Mesenchymal stem cell (in vitro differentiated cells and primary cell): ENCODE measurements around the gene CLASP1. TPM values are rescaled to one million over a fixed set of nuclear protein-coding genes. Genes with fewer than 3 reads are reported as not detected.

Experiments
- DNase-seq: peaks from one replicate; pipeline ENCODE4 v3.0.0-alpha.2; 2013
- H2AFZ ChIP-seq: one replicate; pipeline ENCODE4 v1.6.1; 2013; ENCODE audit warnings: low read depth, mild to moderate bottlenecking, control low read depth, inconsistent platforms, low read length, moderate library complexity
- H2AK5ac ChIP-seq: 2 replicates; pipeline ENCODE4 v1.6.1; 2013; ENCODE audit warnings: low read length, moderate library complexity, mild to moderate bottlenecking, inconsistent platforms; ENCODE audit not compliant: severe bottlenecking
- H2BK120ac ChIP-seq: one replicate; pipeline ENCODE4 v1.6.1; 2013; ENCODE audit warnings: low read depth, mild to moderate bottlenecking, inconsistent platforms, low read length, moderate library complexity
- H2BK12ac ChIP-seq, 2 experiments: one replicate each; pipeline ENCODE4 v1.6.1; 2013; ENCODE audit warnings: inconsistent platforms in 2 of 2, low read length in 2 of 2, mild to moderate bottlenecking in 2 of 2, moderate library complexity in 2 of 2, control low read depth in 1 of 2
- H2BK15ac ChIP-seq: one replicate; pipeline ENCODE4 v1.6.1; 2013; ENCODE audit warnings: mild to moderate bottlenecking, low read depth, inconsistent platforms; ENCODE audit not compliant: poor library complexity, severe bottlenecking
- H2BK5ac ChIP-seq: 2 replicates; pipeline ENCODE4 v1.6.1; 2013; ENCODE audit warnings: low read depth, mild to moderate bottlenecking, low read length, control low read depth, inconsistent platforms; ENCODE audit not compliant: poor library complexity, severe bottlenecking
- H3K14ac ChIP-seq, 2 experiments: one replicate each; pipeline ENCODE4 v1.6.1; 2013; ENCODE audit warnings: inconsistent platforms in 2 of 2, low read length in 2 of 2, control low read depth in 1 of 2, mild to moderate bottlenecking in 1 of 2, moderate library complexity in 1 of 2
- H3K18ac ChIP-seq, 2 experiments: one replicate each; pipeline ENCODE4 v1.6.1; 2013; ENCODE audit warnings: inconsistent platforms in 2 of 2, low read length in 2 of 2, control low read depth in 1 of 2, low read depth in 1 of 2, mild to moderate bottlenecking in 1 of 2
- H3K23ac ChIP-seq, 2 experiments: one replicate each; pipeline ENCODE4 v1.6.1; 2013; ENCODE audit warnings: inconsistent platforms in 2 of 2, low read length in 2 of 2, mild to moderate bottlenecking in 2 of 2, moderate library complexity in 2 of 2, control low read depth in 1 of 2
- H3K27ac ChIP-seq: 2 replicates; pipeline ENCODE4 v1.5.1; 2013; ENCODE audit warnings: mild to moderate bottlenecking, moderate library complexity, low read length, control low read depth, inconsistent platforms; ENCODE audit not compliant: poor library complexity, severe bottlenecking
- H3K27me3 ChIP-seq, 2 experiments: 2 replicates each; pipeline versions ENCODE4 v1.6.1 to v1.7.0; 2013; ENCODE audit warnings: low read length in 2 of 2, mild to moderate bottlenecking in 2 of 2, moderate library complexity in 2 of 2, control low read depth in 1 of 2, inconsistent platforms in 1 of 2; ENCODE audit not compliant: control insufficient read depth in 1 of 2, insufficient read depth in 1 of 2
- H3K36me3 ChIP-seq, 2 experiments: 2 replicates each; pipeline versions ENCODE4 v1.6.1 to v1.7.0; 2013; ENCODE audit warnings: low read length in 2 of 2, control low read depth in 1 of 2, inconsistent platforms in 1 of 2, low read depth in 1 of 2, mild to moderate bottlenecking in 1 of 2; ENCODE audit not compliant: insufficient read depth in 2 of 2, control insufficient read depth in 1 of 2
- H3K4ac ChIP-seq, 2 experiments: one replicate each; pipeline ENCODE4 v1.6.1; 2013; ENCODE audit warnings: inconsistent platforms in 2 of 2, low read length in 2 of 2, mild to moderate bottlenecking in 2 of 2, moderate library complexity in 2 of 2, control low read depth in 1 of 2, low read depth in 1 of 2
- H3K4me1 ChIP-seq: 2 replicates; pipeline ENCODE4 v1.6.1; 2013; ENCODE audit warnings: low read depth, low read length, control low read depth; ENCODE audit not compliant: control insufficient read depth, insufficient read depth
- H3K4me2 ChIP-seq: 2 replicates; pipeline ENCODE4 v1.6.1; 2013; ENCODE audit warnings: low read length, mild to moderate bottlenecking, inconsistent platforms; ENCODE audit not compliant: poor library complexity, severe bottlenecking
- H3K4me3 ChIP-seq, 2 experiments: 2 replicates each; pipeline versions ENCODE4 v1.5.1 to v1.7.0; 2013; ENCODE audit warnings: low read length in 2 of 2, mild to moderate bottlenecking in 2 of 2, control low read depth in 1 of 2, low read depth in 1 of 2; ENCODE audit not compliant: insufficient read depth in 1 of 2
- H3K79me1 ChIP-seq: replicated peaks from 2 replicates; pipeline ENCODE4 v1.6.1; 2013; ENCODE audit warnings: mild to moderate bottlenecking, control low read depth, low read length, inconsistent platforms; ENCODE audit not compliant: poor library complexity, severe bottlenecking
- H3K9ac ChIP-seq: 2 replicates; pipeline ENCODE4 v1.7.0; 2013; ENCODE audit warnings: mild to moderate bottlenecking, low read length, moderate library complexity
- H3K9me3 ChIP-seq: 2 replicates; pipeline ENCODE4 v1.7.0; 2013; ENCODE audit warnings: mild to moderate bottlenecking, low read length; ENCODE audit not compliant: control insufficient read depth
- H4K8ac ChIP-seq: one replicate; pipeline ENCODE4 v1.6.1; 2013; ENCODE audit warnings: inconsistent platforms, mild to moderate bottlenecking, low read length, moderate library complexity
- H4K91ac ChIP-seq: one replicate; pipeline ENCODE4 v1.6.1; 2013; ENCODE audit warnings: mild to moderate bottlenecking, low read length, inconsistent platforms
- WGBS: methylation state at CpG from one replicate; pipeline ENCODE4 v1.1.7; 2013; ENCODE audit warnings: mixed read lengths; 5-methylcytosine and 5-hydroxymethylcytosine counted together
- polyA plus RNA-seq, 2 experiments: library from polyadenylated mRNA; stranded (reverse); fragments of 200-250 nt; gene quantifications; one replicate each; pipeline ENCODE4 v1.2.3, GENCODE V29; 2013

CLASP1 gene
- polyA plus RNA-seq (2013, experiment 1 of 2) = 15.0 TPM
- 14.1 TPM for polyA plus RNA-seq (2013, experiment 2 of 2)

DNA sequence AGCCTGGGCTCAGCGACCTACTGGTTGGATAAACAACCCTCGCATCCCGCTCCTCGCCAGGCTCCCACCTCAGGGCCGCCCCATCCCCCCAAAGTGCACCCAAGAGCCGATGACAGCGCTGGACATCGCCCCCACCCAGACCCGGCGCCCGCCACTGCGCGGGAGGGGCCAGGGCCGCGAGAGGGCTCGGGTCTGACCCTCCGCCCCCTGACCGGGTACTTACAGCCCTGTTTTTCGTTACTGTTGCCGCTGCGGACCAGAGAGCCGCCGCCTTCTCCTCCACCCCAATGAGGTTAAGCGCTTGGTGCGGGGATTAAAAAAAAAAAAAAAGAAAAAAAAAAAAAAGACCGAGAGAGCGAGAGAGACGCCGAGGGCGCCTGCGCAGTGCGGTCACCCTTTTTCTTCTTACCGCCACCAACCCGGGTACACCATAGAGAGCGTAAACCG lies at the start of gene CLASP1:
Gene CLASP1 (minus strand): TSS at position 314 of the 447 bp plus-strand sequence. CDS start 43,567 bp downstream, outside the sequence.
- H3K9me3 ChIP-seq = no peaks in the 10 kb centered on the region
- peak within 1 kb of the TSS; percentile 78 for H2BK120ac ChIP-seq
- peak within 1 kb of the TSS; percentile 38 to 92 for H3K14ac ChIP-seq
- peak within 1 kb of the TSS in 1 of 2 experiments; percentile 75 for H3K23ac ChIP-seq
- peaks cover 11% of the 10 kb centered on the region for H3K79me1 ChIP-seq
- H2BK12ac ChIP-seq = peak within 1 kb of the TSS in 1 of 2 experiments; percentile 15
- peak within 1 kb of the TSS; percentile 97 for H3K27ac ChIP-seq
- peak within 1 kb of the TSS; percentile 95 for H2BK15ac ChIP-seq
- H4K8ac ChIP-seq = peak within 1 kb of the TSS; percentile 95
- H3K9ac ChIP-seq = peak within 1 kb of the TSS; percentile 100
- peak within 1 kb of the TSS; percentile 92 to 97 for H3K18ac ChIP-seq
- DNase-seq = no peak
- no peaks in the 10 kb centered on the region for H3K27me3 ChIP-seq
- peak within 1 kb of the TSS; percentile 89 to 98 for H3K4me3 ChIP-seq
- H2AFZ ChIP-seq = peak within 1 kb of the TSS; percentile 68
- H3K36me3 ChIP-seq = peaks cover 0 to 3% of the 10 kb centered on the region in 2 experiments
- H3K4me1 ChIP-seq = peaks cover 3% of the 10 kb centered on the region
- H4K91ac ChIP-seq = peak within 1 kb of the TSS; percentile 78
- H3K4ac ChIP-seq = peak within 1 kb of the TSS; percentile 65 to 82
- H2BK5ac ChIP-seq = peak within 1 kb of the TSS; percentile 93
- under 1% methylated on average over 24 of the region's 36 CpGs for WGBS
- peak within 1 kb of the TSS; percentile 88 for H3K4me2 ChIP-seq
- H2AK5ac ChIP-seq = no peak within 1 kb of the TSS

DNA sequence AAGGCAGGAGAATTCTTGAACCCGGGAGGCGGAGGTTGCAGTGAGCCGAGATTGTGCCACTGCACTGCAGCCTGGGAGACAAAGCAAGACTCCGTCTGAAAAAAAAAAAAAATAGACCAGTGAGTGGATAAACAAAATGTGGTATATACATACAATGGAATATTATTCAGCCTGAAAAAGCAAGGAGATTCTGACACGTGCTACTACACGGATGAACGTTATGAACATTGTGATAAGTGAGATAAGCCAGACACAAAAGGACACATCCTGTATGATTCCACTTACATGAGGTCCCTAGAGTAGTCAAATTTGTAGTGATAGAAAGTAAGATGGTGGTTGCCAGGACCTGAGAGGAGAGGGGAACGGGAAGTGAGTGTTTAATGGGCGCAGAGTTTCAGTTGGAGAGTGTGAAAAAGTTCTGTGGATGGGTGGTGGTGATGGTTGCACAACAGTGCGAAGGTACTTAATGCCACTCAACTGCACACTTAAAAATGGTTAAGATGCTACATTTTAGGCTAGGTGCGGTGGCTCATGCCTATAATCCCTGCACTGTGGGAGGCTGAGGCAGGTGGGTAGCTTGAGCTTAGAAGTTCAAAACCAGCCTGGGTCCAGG lies 49.2 kb upstream of the CLASP1 start:
- Histone ChIP-seq H3K18ac (no peak overlapping the region), H2BK12ac (no peak overlapping the region), H3K27ac (no peak overlapping the region), H3K4me3 (no peak overlapping the region), H2AFZ (no peak overlapping the region), H3K36me3 (no peaks in the 10 kb centered on the region), H2BK15ac (no peak overlapping the region), H4K91ac (no peak overlapping the region), H2BK120ac (no peak overlapping the region), H3K9me3 (no peaks in the 10 kb centered on the region), H3K27me3 (no peaks in the 10 kb centered on the region), H4K8ac (no peak overlapping the region), H2AK5ac (no peak overlapping the region), H3K79me1 (no peaks in the 10 kb centered on the region), H3K4me2 (no peak overlapping the region), H3K9ac (no peak overlapping the region), H3K23ac (no peak overlapping the region), H3K14ac (no peak overlapping the region), H3K4me1 (peaks cover 17% of the 10 kb centered on the region), H2BK5ac (no peak overlapping the region), H3K4ac (no peak overlapping the region)
- 97% methylated on average over 11 of the region's 11 CpGs for WGBS
- no peak for DNase-seq

DNA sequence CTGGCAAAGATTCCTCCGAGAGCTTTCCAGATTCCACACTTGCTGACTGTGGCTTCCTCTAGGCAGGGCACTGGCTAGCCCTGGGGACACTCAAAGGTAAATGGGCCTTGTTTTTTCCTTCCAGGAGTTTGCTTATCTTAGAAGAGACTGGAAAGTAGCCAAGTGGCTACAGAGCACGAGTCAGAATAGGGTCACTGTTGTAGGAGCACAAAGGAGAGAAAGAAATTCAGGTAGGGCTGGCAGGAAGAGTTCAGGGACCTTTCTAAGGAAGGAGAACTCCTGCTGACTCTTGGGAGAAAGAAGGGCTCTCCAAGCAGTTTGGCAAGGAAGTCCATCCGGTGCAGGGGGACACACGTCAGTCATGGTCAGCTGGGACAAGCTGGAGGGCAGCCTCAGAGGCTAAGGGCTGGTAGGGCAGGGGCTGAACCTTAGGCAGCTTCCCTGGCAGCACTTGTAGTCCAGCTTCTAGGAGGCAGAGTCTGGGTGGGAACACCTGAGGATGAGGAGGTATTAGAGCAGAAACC lies 47.9 kb upstream of the CLASP1 start:
- H3K27me3 ChIP-seq = no peaks in the 10 kb centered on the region
- H3K14ac ChIP-seq = no peak overlapping the region
- H3K36me3 ChIP-seq = no peaks in the 10 kb centered on the region
- 74% methylated on average over 4 of the region's 4 CpGs for WGBS
- H3K27ac ChIP-seq = no peak overlapping the region
- no peaks in the 10 kb centered on the region for H3K9me3 ChIP-seq
- no peak for DNase-seq
- H2AFZ ChIP-seq = no peak overlapping the region
- no peak overlapping the region for H3K4me3 ChIP-seq
- H4K8ac ChIP-seq = no peak overlapping the region
- H3K79me1 ChIP-seq = no peaks in the 10 kb centered on the region
- H3K23ac ChIP-seq = no peak overlapping the region
- peak overlapping the region in 1 of 2 experiments; percentile 12 for H2BK12ac ChIP-seq
- peak overlapping the region; percentile 30 for H2BK15ac ChIP-seq
- no peak overlapping the region for H3K18ac ChIP-seq
- H3K9ac ChIP-seq = no peak overlapping the region
- peak overlapping the region; percentile 57 for H2AK5ac ChIP-seq
- peaks cover 17% of the 10 kb centered on the region for H3K4me1 ChIP-seq
- H3K4me2 ChIP-seq = no peak overlapping the region
- no peak overlapping the region for H2BK120ac ChIP-seq
- H2BK5ac ChIP-seq = no peak overlapping the region
- H4K91ac ChIP-seq = no peak overlapping the region
- H3K4ac ChIP-seq = no peak overlapping the region

DNA sequence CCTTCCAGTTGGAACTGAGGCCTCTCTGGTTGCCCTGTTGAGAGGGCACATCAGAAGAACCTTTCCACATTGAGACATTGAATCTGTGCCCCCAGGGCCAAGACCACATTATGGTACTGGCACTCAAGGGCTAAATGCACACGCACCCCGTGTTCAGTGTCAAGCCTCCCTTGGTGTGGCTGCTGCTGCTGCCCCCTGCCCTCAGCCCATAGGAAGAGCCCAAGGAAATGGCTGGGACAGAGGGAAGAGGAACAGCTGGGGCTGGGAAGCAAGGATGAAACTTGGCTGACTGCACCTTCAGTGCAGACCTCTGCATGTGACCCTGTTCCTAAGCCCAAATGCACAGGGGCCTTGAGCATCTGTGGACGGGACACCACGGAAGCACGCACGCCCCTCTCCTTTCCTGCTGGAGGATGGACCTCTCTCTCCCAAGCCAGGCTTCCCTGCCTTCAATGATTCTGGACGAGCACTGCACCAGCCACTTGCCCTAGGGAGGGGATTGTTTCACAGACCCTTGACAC lies 47.2 kb upstream of the CLASP1 start:
- H3K23ac ChIP-seq = no peak overlapping the region
- H2BK12ac ChIP-seq = no peak overlapping the region
- H3K18ac ChIP-seq = no peak overlapping the region
- no peaks in the 10 kb centered on the region for H3K36me3 ChIP-seq
- no peak overlapping the region for H3K27ac ChIP-seq
- 90% methylated on average over 7 of the region's 7 CpGs for WGBS
- H2BK5ac ChIP-seq = no peak overlapping the region
- no peaks in the 10 kb centered on the region for H3K79me1 ChIP-seq
- no peak overlapping the region for H4K91ac ChIP-seq
- H3K4me3 ChIP-seq = no peak overlapping the region
- no peak for DNase-seq
- no peak overlapping the region for H4K8ac ChIP-seq
- H3K14ac ChIP-seq = peak overlapping the region in 1 of 2 experiments; percentile 55
- no peak overlapping the region for H2AK5ac ChIP-seq
- H2BK15ac ChIP-seq = no peak overlapping the region
- H3K27me3 ChIP-seq = no peaks in the 10 kb centered on the region
- no peaks in the 10 kb centered on the region for H3K9me3 ChIP-seq
- no peak overlapping the region for H2AFZ ChIP-seq
- H2BK120ac ChIP-seq = no peak overlapping the region
- no peak overlapping the region for H3K9ac ChIP-seq
- H3K4ac ChIP-seq = no peak overlapping the region
- peaks cover 17% of the 10 kb centered on the region for H3K4me1 ChIP-seq
- H3K4me2 ChIP-seq = no peak overlapping the region
